OCI-LY3 (cell line): ENCODE data around the gene RGSL1.

Source experiments
- CTCF ChIP-seq: fragments of 200-600, 300-600 bp; sonication (generic); IDR thresholded peaks from 2 replicates; pipeline ENCODE4 v1.5.1; 2014; ENCODE audit warnings: antibody characterized with exemption, low read length, low read depth
- EZH2phosphoT487 ChIP-seq: fragments of 200-600 bp; shearing (Covaris generic); IDR thresholded peaks from 2 replicates; pipeline ENCODE4 v1.6.1; 2018; ENCODE audit warnings: antibody characterized with exemption, mixed run types, low read depth

- TF ChIP-seq CTCF (no peak), EZH2phosphoT487 (no peak)
Observed at GRCh38 chr1:182485861-182486260, 35.9 kb downstream of the RGSL1 start.
